HEK293T (cell line): ENCODE data around the gene HBZ.

Experiments
- ELF4 ChIP-seq: fragments of 450-650 bp; IDR thresholded peaks from 2 replicates; pipeline ENCODE4 v1.6.1; 2017; ENCODE audit warnings: antibody characterized with exemption
- NFRKB ChIP-seq: fragments of 450-650 bp; IDR thresholded peaks from 2 replicates; pipeline ENCODE4 v1.6.1; 2016; ENCODE audit warnings: mild to moderate bottlenecking, moderate library complexity
- TARDBP ChIP-seq: fragments of 450-650 bp; IDR thresholded peaks from 2 replicates; pipeline ENCODE4 v1.6.1; 2016
- TF ChIP-seq, protein P1 (sequence below): fragments of 450-650 bp; IDR thresholded peaks from 2 replicates; pipeline ENCODE4 v1.6.1; 2016

DNA sequence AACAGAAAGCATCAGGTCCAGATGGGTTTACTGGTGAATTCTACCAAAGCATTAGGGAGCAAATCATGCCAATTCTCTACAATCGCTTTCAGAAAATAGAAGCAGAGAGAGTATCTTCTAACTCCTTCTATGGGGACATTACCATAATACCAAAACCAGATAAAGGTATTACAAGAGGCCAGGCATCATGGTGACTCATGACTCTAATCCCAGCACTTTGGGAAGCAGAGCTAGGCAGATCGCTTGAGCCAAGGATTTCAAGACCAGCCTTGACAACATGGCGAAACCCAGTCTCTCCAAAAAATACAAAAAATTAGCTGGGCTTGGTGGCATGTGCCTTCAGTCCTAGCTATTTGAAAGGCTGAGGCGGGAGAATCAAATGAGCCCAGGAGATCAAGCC is 50.8 kb downstream of the HBZ start:
- TF ChIP-seq ELF4 (no peak), TARDBP (no peak), NFRKB (no peak)
- TF ChIP-seq, protein P1, sequence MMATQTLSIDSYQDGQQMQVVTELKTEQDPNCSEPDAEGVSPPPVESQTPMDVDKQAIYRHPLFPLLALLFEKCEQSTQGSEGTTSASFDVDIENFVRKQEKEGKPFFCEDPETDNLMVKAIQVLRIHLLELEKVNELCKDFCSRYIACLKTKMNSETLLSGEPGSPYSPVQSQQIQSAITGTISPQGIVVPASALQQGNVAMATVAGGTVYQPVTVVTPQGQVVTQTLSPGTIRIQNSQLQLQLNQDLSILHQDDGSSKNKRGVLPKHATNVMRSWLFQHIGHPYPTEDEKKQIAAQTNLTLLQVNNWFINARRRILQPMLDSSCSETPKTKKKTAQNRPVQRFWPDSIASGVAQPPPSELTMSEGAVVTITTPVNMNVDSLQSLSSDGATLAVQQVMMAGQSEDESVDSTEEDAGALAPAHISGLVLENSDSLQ: no peak
